Embryonic facial prominence (tissue), 1 donor: ENCODE measurements around the gene CXCL1.

Source experiments
- DNase-seq: peaks from one replicate; pipeline ENCODE4 v3.0.0-alpha.2; 2016; ENCODE audit errors: extremely low spot score

Gene CXCL1

GRCh38 chr4:73916172-73916925 is 47.2 kb downstream of the CXCL1 start:
- no peak for DNase-seq

GRCh38 chr4:73917081-73917501 is 47.9 kb downstream of the CXCL1 start:
- no peak for DNase-seq

- DNase-seq: no peak
Observed at GRCh38 chr4:73918058-73918457, 48.9 kb downstream of the CXCL1 start.

DNA sequence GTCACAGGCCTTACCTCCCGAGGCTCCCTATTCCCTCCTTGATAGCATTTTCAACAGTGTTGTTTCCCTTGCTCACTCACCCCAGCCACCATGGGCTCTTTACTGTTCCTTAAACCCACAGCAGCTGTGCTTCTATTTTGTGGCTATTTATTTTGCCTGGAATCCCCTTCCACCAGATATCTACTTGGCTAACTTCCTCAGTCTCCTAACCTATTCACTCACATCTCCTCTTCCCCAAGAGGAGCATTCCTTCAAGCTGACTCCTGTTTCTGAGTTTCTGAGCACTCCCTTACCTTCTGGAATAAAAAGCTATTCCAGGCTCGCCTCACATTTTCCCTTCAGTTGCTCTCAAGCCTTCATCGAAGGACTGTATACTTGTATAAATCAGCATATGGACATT is 50.5 kb downstream of the CXCL1 start:
- no peak for DNase-seq
